Measurements from ENCODE around the gene EEF2K. TPM values are rescaled to one million over a fixed set of nuclear protein-coding genes. Genes with fewer than 3 reads are reported as not detected.

EEF2K gene
- total and polyA plus RNA-seq, 2 of the 13 experiments (the other 11 are each of a cell fraction or from before 2014, with no cell fraction given), result 22.0 to 23.8 TPM

- peak; percentile 88 for TF ChIP-seq ZBED4 (CRISPR knock-in tag; IDR thresholded peaks at IDR 0.05; ENCODE audit: borderline replicate concordance)
- TF ChIP-seq ZNF18 (CRISPR knock-in tag; IDR thresholded peaks at IDR 0.05; ENCODE audit: insufficient replicate concordance), result no peak
- peak; percentile 87 for TF ChIP-seq RFXANK (CRISPR knock-in tag; IDR thresholded peaks at IDR 0.05)
- TF ChIP-seq ZNF775 (CRISPR knock-in tag; IDR thresholded peaks at IDR 0.05; ENCODE audit: borderline replicate concordance), result peak; percentile 82
- TF ChIP-seq ZNF354B (CRISPR knock-in tag; IDR thresholded peaks at IDR 0.05), result no peak; the same call in 1 of the 2 replicates
- TF ChIP-seq ESRRA (CRISPR knock-in tag; IDR thresholded peaks at IDR 0.05; ENCODE audit: low read depth), result no peak; the same call in 1 of the 2 replicates
- TF ChIP-seq ATF7 (IDR thresholded peaks at IDR 0.05), result no peak
- TF ChIP-seq ATF7 (CRISPR knock-in tag; IDR thresholded peaks at IDR 0.05), result no peak
- no peak for TF ChIP-seq POLR2AphosphoS2 (IDR thresholded peaks at IDR 0.05; ENCODE audit: low read depth, low read length)
- no peak; the same call in 1 of the 2 replicates for TF ChIP-seq ZNF333 (CRISPR knock-in tag; IDR thresholded peaks at IDR 0.05; ENCODE audit: borderline replicate concordance)
- TF ChIP-seq ZNF784 (CRISPR knock-in tag; IDR thresholded peaks at IDR 0.05; ENCODE audit: borderline replicate concordance), result peak; percentile 75; the same call in 1 of the 2 replicates
- peak; percentile 43; the same call in 1 of the 2 replicates for TF ChIP-seq ELF1 (CRISPR knock-in tag; IDR thresholded peaks at IDR 0.05)
- TF ChIP-seq KLF12 (CRISPR knock-in tag; IDR thresholded peaks at IDR 0.05; ENCODE audit: borderline replicate concordance), result peak; percentile 99
- no peak for TF ChIP-seq TAF15 (IDR thresholded peaks at IDR 0.05; ENCODE audit: low read depth, low read length, poor library complexity, severe bottlenecking)
- TF ChIP-seq KMT2A (CRISPR knock-in tag; IDR thresholded peaks at IDR 0.05), result peak; percentile 75; the same call in 1 of the 2 replicates
- peak; percentile 92 for TF ChIP-seq HINFP (CRISPR knock-in tag; IDR thresholded peaks at IDR 0.05; ENCODE audit: low read depth)
- TF ChIP-seq ZBTB1 (CRISPR knock-in tag; IDR thresholded peaks at IDR 0.05; ENCODE audit: borderline replicate concordance), result no peak
- TF ChIP-seq KLF13 (CRISPR knock-in tag; IDR thresholded peaks at IDR 0.05), result no peak
- TF ChIP-seq ZNF329 (CRISPR knock-in tag; IDR thresholded peaks at IDR 0.05; ENCODE audit: low read depth), result no peak
Observed at GRCh38 chr16:22195695-22196558, 10.2 kb upstream of the EEF2K start (continued).

Data from HepG2 (cell line).